ENCODE measurements around the gene SLC2A2.

Gene SLC2A2

GRCh38 chr3:170988378-170988777 lies 38.1 kb downstream of the SLC2A2 start:
- TF ChIP-seq SIN3A (IDR thresholded peaks at IDR 0.05; ENCODE audit: borderline replicate concordance, insufficient read depth, low read length): no peak
- no peak for TF ChIP-seq REST (IDR thresholded peaks at IDR 0.05; ENCODE audit: insufficient read depth in 1 of 2, low read depth in 2 of 2, low read length in 2 of 2)
- TF ChIP-seq TAF1 (IDR thresholded peaks at IDR 0.05; ENCODE audit: borderline replicate concordance, insufficient read depth, low read length): no peak
- TF ChIP-seq POLR2AphosphoS5 (IDR thresholded peaks at IDR 0.05; ENCODE audit: low read depth, low read length): no peak
- TF ChIP-seq FOXP2 (optimal IDR thresholded peaks at IDR 0.05; ENCODE audit: borderline replicate concordance, extremely low read depth, extremely low read length, insufficient read depth): no peak

GRCh38 chr3:170985304-170985703 lies 41.2 kb downstream of the SLC2A2 start:
- TF ChIP-seq SIN3A (IDR thresholded peaks at IDR 0.05; ENCODE audit: borderline replicate concordance, insufficient read depth, low read length) (no peak), REST (IDR thresholded peaks at IDR 0.05; ENCODE audit: insufficient read depth in 1 of 2, low read depth in 2 of 2, low read length in 2 of 2) (no peak), FOXP2 (optimal IDR thresholded peaks at IDR 0.05; ENCODE audit: borderline replicate concordance, extremely low read depth, extremely low read length, insufficient read depth) (no peak), TAF1 (IDR thresholded peaks at IDR 0.05; ENCODE audit: borderline replicate concordance, insufficient read depth, low read length) (no peak), POLR2AphosphoS5 (IDR thresholded peaks at IDR 0.05; ENCODE audit: low read depth, low read length) (no peak)

GRCh38 chr3:170982733-170983132 lies 43.8 kb downstream of the SLC2A2 start:
- TF ChIP-seq TAF1 (IDR thresholded peaks at IDR 0.05; ENCODE audit: borderline replicate concordance, insufficient read depth, low read length) (no peak), FOXP2 (optimal IDR thresholded peaks at IDR 0.05; ENCODE audit: borderline replicate concordance, extremely low read depth, extremely low read length, insufficient read depth) (no peak), REST (IDR thresholded peaks at IDR 0.05; ENCODE audit: insufficient read depth in 1 of 2, low read depth in 2 of 2, low read length in 2 of 2) (no peak), SIN3A (IDR thresholded peaks at IDR 0.05; ENCODE audit: borderline replicate concordance, insufficient read depth, low read length) (no peak), POLR2AphosphoS5 (IDR thresholded peaks at IDR 0.05; ENCODE audit: low read depth, low read length) (no peak)

GRCh38 chr3:170980399-170980798 lies 46.1 kb downstream of the SLC2A2 start:
- no peak for TF ChIP-seq REST (IDR thresholded peaks at IDR 0.05; ENCODE audit: insufficient read depth in 1 of 2, low read depth in 2 of 2, low read length in 2 of 2)
- no peak for TF ChIP-seq TAF1 (IDR thresholded peaks at IDR 0.05; ENCODE audit: borderline replicate concordance, insufficient read depth, low read length)
- no peak for TF ChIP-seq POLR2AphosphoS5 (IDR thresholded peaks at IDR 0.05; ENCODE audit: low read depth, low read length)
- no peak for TF ChIP-seq SIN3A (IDR thresholded peaks at IDR 0.05; ENCODE audit: borderline replicate concordance, insufficient read depth, low read length)
- no peak for TF ChIP-seq FOXP2 (optimal IDR thresholded peaks at IDR 0.05; ENCODE audit: borderline replicate concordance, extremely low read depth, extremely low read length, insufficient read depth)

Data from PFSK-1 (cell line).